ENCODE data around the gene DNAH8.
A peak's percentile ranks its signal among the peaks of the same experiment; 100 is the strongest.

Gene DNAH8

DNA sequence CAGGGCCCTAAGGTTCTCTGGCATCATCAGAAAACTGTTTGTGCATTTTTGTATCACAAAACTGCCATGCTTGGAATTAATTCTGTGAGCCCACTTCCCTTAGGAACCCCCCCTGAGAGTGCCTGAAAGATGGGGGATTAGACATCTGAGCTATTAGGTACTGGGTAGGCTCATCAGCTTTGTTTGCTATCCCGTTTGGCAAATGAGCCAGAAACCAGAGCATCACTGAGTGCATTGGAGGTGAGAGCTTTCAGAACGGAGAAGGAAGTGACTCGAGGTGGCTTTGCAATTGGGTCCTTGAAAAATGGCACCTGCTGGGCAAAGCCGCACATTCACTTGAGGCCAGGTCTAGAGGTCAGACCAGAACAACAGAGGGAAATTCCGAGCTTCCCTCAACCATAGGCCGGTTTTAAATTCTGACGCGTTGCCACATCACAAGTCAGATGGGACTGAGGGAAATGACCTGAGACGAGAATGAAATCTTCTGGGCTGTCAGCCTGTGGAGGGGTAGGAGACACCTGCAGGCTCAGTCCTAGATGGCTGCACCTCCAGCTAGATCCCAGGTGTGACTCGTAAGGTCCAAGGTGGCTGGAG is 325.1 kb downstream of the DNAH8 start:
- no peak for DNase-seq (ENCODE audit: low spot score)
- no peak for TF ChIP-seq CTCF (IDR thresholded peaks at IDR 0.05; ENCODE audit: extremely low read depth, missing control alignments)

DNA sequence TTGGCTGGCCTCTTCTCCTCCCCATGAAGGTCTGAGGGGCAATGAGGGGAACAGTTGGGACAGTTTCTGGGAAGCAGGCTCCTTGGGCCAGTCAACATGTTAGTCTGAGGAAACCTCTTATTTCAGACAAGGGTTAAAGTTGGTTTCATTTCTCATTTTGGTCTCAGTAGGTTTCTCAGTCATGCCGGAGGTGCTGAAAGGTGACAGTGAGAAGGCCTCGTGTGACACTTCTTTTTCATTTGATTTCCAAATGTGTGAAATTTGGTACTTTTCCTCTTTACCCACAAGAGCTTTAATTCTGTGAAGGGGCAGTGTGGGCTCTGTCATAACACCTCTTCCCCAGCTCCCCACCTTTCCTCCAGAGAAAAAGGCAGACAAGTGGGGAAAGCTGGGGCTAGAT is 326.0 kb downstream of the DNAH8 start:
- TF ChIP-seq CTCF (IDR thresholded peaks at IDR 0.05; ENCODE audit: extremely low read depth, missing control alignments), result no peak
- peak; percentile 65 for DNase-seq (ENCODE audit: low spot score)

DNA sequence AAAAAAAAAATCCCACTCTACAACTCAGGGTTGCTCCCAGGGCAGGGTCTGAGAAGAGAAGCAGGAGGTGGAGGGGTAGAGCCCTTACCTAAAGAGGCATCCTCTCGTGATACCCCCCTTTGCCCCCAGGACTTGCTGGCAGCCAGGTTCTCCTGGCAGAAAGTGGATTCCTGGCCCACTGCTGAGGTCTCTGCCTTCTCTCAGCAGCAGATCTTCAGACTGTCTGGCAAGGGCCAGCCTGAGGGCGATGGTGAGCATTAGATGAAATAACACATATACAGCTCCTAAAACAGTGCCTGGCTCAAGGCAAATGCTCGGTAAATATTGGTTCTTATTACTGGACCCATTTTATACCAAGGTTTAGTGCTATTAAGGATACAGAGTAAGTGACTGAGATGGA is 328.7 kb downstream of the DNAH8 start:
- no peak for DNase-seq (ENCODE audit: low spot score)
- TF ChIP-seq CTCF (IDR thresholded peaks at IDR 0.05; ENCODE audit: extremely low read depth, missing control alignments), result no peak

- no peak for DNase-seq (ENCODE audit: low spot score)
- no peak for TF ChIP-seq CTCF (IDR thresholded peaks at IDR 0.05; ENCODE audit: extremely low read depth, missing control alignments)
Observed at GRCh38 chr6:39044181-39044580, 329.1 kb downstream of the DNAH8 start.

- TF ChIP-seq CTCF (IDR thresholded peaks at IDR 0.05; ENCODE audit: extremely low read depth, missing control alignments), result no peak
- no peak for DNase-seq (ENCODE audit: low spot score)
Observed at GRCh38 chr6:39047434-39048327, 332.6 kb downstream of the DNAH8 start.

DNA sequence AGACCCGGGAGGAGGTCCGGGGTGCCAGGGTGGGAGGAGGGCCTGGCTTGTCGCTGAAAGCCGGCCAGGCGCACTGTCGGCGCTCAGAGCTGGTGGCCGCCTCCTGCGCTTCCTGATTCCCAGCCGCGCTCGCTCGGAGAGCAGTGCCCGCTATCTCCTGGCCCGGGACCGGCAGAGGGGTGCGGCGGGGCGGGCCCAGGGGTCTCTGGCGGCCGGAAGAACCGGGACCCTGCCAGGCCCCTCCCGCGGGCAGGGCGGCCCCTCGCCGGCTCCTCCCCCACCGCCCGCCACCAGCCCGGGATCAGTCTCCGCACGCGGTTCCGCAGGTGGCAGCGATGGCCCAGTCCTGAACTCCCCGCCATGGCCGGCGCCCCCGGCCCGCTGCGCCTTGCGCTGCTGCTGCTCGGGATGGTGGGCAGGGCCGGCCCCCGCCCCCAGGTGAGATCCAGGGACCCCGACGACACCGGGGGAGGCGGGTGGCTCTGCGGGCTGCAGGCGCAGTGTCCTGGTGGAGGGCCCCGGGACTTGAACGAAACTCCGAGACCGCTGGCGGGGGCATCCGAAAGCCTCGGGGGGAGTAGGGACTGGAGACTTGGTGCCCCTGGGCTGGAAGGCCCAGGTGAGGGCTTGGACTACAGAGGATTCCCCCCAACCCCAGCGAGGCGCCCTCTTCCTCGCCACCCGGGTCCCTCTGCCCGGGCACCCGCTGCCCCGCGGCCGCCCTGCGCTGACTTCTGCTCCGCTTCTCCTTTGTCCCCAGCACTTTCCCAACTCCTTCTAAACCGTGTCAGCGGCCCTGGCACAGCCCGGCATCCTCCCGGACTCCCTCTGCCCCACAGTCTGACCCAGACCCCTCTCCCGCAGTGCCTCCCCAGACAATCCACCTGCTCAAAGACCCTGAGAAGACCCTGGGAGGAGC is 333.6 kb downstream of the DNAH8 start, which contains the start of gene GLP1R:
Gene GLP1R (plus strand): TSS at position 301 of the 919 bp plus-strand sequence. CDS start 60 bp downstream, at position 361.
- TF ChIP-seq CTCF (IDR thresholded peaks at IDR 0.05; ENCODE audit: extremely low read depth, missing control alignments), result no peak
- no peak for DNase-seq (ENCODE audit: low spot score)
